Anterior cingulate cortex (tissue), 58 donors: ENCODE measurements around the gene ELP5.

Experiments used
- DNase-seq, 58 donors: peaks; one replicate each; lab custom pipeline; 2025; lab: John Stamatoyannopoulos, UW

Gene ELP5

DNA sequence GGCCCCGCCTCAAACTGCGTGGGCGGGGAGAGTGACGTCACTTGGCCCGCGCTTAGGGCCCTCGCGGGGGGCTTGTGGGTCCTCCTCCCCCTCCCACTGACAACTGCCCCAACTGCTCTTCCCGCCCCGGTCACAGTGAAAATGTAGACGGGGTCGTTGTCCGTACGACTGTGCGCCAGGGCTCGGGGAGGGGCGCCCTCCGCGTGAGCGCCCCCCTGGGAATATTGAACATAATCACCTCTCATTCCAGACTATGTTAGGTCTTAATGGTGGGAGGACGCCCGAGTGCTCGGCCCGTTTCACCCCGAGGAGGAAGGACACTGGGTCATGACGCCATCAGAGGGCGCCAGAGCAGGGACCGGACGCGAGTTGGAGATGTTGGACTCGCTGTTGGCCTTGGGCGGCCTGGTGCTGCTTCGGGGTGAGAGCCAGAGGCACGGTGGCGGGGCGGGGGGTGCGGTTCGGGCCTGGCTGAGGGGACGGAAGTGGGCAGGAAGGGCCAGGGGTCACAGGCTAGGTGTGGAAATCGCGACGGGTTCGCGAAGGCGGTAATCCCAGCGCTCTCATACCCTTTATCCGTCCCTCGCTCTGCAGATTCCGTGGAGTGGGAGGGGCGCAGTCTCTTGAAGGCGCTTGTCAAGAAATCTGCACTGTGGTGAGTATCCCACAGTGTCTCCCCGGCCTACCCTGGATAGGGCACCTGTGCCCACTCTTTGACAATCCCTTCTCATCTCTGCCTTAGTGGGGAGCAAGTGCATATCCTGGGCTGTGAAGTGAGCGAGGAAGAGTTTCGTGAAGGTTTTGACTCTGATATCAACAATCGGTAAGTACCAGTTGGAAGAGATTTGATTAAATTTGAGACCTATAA lies at the start of gene ELP5:
Gene ELP5, plus strand, starts transcription at position 40 of the 868 bp plus-strand sequence. Its CDS starts 336 bp downstream, at position 376.
- DNase-seq = peak in 57 of 58 donors; percentile 68 to 94 (median 88)

- no peak for DNase-seq
Measured at GRCh38 chr17:7203391-7203790, 48.6 kb upstream of the ELP5 start.

GRCh38 chr17:7204336-7204735 lies 47.7 kb upstream of the ELP5 start:
- DNase-seq = peak in 20 of 58 donors; percentile 17 to 71 (median 43)

DNA sequence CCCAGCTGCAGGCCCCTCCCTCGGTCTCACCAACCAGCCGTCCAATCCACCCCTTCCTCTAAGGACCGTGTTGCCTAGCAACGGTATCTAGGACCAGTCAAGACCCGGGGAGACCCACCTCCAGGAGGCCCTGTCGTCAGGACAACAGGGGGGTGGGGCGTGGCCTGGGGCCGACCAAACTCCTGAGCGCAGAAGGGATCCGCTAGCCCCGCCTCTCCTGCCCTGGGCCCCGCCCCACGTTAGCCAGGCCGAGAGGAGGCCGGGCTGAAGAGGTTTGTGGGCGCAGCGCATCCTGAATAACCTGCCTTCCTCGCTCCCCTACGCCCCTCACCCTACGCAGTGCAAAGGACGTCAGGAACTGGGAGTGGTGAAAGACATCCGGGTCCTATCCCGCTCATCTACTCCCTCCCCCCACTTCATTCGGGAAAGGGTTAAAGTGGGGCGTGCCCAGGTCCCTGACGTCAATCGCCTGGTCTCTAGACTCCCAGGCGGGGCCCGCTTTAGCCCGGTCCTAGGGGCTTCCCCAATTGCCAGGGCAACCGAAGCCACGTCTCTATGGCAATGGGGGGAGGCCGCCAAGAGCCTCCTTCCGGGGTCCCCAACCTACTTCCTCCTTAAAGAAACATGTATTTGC lies 47.1 kb upstream of the ELP5 start:
- DNase-seq = peak; percentile 36 to 91 (median 82)

DNA sequence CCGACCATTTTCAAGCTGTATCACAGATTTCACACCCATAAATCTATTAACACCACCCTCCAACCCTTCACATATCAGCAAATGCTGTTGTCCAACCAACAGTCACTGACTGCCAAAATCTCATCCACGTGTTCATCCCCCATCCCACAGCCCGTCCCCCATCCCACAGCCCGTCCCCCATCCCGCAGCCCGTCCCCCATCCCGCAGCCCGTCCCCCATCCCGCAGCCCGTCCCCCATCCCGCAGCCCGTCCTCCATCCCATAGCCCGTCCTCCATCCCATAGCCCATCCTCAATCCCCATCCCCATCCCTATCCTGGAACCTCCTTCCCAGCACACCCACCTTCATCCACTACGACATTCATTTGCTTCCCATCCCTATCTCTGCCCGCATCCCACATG lies 46.5 kb upstream of the ELP5 start:
- DNase-seq = no peak

DNA sequence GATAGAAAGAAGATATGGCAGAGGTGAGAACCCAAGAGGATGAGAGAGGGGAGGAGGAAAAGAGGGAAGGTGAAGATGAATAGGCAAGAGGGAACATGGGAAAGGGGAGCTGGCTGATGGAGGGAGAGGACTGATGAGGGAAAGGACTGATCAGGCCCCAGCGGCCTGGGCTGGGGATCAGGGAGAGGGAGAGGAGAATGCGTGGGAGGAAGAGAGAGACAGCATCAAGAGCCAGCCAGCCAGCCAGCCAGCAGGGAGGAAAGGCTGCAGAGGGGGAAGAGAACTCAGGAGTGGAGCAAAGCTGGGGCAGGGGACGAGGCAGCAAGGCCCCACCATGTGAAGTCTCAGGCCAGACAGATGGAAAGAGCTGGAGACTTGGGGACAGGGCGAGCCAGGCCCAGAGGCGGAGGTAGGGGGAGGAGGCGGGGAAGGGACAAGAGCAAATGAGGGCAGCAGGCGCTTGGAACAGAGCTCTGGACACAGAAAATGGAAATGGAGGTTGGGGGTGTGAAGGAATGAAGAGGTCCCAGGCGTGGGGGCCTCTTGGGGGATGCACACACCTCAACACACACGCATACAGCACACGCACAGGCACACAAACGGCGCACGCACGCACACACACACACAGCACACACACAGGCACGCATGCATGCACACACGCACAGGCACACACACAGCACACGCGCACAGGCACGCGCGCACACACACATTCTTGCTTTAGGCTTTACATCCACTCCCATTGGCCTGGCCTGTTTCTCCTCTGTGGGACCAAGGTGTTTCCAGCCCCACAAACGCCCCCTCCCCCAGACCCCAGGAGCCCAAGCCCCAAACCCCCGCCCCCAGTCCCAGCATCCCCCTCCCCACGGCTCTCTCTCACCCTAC lies 44.7 kb upstream of the ELP5 start:
- peak in 2 of 58 donors; percentile 27 to 50 for DNase-seq

- DNase-seq = no peak
Measured at GRCh38 chr17:7208027-7208571, 43.9 kb upstream of the ELP5 start.

DNA sequence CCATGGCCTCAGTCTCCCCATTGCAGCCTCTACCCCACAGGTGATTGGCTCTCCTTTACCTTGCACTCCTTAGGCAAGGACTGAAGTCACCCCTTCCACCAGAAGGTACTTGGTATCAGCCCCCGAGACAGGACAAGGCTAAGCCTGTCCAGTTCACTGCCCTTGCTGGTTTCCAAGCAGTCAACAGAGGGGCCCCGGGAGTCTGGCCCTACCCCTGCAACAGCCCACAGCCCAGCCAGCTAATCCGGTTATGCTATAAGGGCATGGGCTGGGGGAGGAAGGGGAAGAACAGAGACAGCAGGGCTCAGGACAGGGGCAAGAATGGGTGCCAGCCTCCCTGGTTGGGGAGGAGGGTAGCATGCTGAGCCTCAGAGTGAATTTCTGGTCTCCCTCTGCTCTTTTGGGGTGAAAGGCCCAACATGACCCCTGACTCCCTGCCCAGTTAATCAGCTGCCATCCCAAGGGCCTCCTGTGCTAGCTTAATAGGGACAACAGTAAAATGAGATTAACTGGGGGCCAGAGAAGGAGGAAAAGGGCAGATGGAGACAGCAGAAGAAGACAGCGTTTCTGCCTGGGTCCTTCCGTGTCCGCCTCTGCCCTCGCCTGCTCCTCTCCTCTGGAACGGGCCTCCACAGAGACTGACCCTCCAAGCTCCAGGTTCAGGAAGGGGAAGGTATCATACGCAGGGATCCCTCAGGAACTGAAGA lies 43.1 kb upstream of the ELP5 start:
- DNase-seq = no peak

GRCh38 chr17:7211491-7212273 lies 40.3 kb upstream of the ELP5 start:
- no peak for DNase-seq

DNA sequence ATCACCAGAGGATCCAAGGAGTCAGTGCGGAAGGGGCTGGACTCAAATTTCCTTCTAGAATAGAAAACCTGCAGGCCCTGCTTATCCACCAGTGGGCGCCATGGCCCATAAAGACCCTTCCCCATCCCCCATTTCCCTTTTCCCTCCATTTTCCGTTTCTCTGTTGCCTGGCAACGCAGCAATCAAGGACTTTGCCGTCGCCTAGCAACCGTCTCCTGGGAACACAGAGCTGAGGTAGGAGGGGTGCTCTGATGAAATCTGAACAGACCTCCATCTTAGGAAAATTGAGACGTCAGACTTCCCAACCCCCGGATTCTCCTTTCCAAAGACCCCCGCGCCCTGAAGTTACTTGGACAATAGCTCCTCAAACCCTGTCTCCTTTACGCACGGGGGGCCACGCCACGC lies 38.1 kb upstream of the ELP5 start:
- DNase-seq = peak in 47 of 58 donors; percentile 43 to 93 (median 77)

GRCh38 chr17:7214300-7215135 lies 37.5 kb upstream of the ELP5 start:
- peak; percentile 75 to 99 (median 96) for DNase-seq

- DNase-seq = peak in 1 of 58 donors; percentile 93
Measured at GRCh38 chr17:7215136-7215638, 36.8 kb upstream of the ELP5 start.

DNA sequence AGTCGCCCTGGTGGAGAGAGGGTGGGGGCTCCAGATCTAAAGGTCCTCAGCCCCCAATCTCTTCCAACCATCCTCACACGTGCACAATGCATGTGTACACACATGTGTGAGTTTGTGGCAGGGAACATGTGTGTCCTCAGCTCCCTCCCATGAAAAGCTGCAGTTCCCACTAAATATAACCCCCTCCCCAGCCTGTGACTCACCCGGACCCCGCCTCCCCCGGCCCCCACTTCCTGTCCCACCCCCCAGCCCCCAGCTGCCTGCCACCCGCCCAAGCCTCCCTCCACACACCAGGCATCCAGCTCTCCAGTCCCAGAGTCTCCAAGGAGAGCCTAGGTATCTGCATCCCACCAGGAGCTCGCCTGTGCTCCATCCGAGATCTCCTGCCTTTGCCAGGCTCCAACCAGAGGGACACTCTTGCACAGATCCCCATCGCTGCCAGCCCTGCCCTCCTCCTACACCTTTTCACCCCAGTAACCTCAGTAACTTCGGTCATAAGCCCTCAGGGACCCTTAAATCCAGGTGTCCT lies 36.3 kb upstream of the ELP5 start:
- DNase-seq = peak in 1 of 58 donors; percentile 32

DNA sequence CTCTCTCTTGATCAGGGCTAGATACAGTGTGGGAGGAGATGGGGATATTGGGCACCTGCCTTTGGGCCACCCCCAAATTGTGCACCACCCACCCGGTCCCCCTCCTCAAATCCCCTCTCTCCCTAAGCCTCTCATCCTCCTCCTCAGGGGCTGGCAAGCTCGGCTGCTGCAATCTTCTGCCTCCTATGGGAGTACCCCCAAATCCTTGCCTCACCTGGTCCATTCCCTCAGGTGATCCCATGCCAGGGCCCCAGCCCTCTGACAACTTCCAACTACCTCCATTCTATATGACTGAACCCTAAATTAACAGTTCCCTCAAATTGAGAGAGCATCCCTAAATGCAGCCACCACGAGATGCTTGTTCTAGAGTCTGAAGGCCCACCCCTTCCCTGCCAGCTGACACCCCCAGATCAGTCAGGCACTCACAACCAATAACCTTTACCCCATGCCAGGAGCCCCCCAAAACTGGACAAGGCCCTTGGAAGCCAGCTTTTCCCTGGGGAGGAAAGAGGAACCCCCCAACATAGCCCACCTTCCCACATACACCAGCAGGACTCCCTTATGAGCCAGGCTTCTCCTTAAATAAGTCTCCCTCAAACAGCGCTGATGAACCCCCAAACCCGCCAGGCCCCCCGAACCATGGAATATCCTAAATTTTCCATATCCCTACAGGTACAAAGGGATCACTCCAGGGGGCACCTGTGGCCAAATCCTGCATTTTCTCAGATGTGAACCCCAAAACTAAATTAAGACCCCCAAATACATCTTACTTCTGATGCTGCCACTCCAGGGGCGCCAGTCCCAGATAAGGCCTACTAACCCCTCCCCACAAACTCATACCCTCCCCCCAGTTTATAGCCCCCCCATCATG lies 35.5 kb upstream of the ELP5 start:
- DNase-seq = peak in 1 of 58 donors; percentile 12

- DNase-seq = peak in 33 of 58 donors; percentile 15 to 80 (median 49)
Measured at GRCh38 chr17:7217113-7217987, 34.7 kb upstream of the ELP5 start.
